ENCODE results near the gene CD160. TPM values are rescaled to one million over a fixed set of nuclear protein-coding genes. Genes with fewer than 3 reads are reported as not detected.
"Not testable (repeated sequence)": the region's sequence is repeated elsewhere in the genome, so short reads cannot be mapped to it uniquely, and the experiment has no call there.

CD160 gene
- polyA plus RNA-seq, 4 donors = 0.34 to 4.3 (median 1.1) TPM

DNA sequence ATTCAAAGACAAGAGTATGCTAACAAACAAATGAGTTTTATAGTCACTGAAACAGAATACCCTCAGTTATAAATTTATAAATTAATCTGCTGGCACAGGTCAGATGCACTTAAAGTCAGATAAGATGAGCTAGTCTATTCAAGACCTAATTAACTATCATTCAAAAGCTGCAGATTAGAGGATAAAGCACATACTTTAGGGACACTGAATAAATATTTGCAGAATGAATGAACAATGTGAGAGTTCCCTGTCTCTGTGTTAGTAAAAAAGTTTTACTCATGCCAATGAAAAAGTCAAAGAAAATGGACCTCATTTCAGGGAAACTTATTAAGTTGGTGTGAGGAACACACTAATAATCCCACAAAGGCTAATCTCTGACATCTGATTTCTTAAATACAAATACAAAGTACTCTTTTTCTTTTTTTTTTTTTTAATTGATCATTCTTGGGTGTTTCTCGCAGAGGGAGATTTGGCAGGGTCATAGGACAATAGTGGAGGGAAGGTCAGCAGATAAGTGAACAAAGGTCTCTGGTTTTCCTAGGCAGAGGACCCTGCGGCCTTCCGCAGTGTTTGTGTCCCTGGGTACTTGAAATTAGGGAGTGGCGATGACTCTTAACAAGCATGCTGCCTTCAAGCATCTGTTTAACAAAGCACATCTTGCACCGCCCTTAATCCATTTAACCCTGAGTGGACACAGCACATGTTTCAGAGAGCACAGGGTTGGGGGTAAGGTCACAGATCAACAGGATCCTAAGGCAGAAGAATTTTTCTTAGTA lies 46.5 kb downstream of the CD160 start:
- not testable (repeated sequence) for FAIRE-seq; H3K27ac ChIP-seq (ENCODE audit: low read depth in 1 of 3, low read length in 2 of 3); H3K36me3 ChIP-seq (ENCODE audit: control insufficient read depth in 3 of 3, insufficient read depth in 2 of 3, low read depth in 1 of 3, low read length in 3 of 3); H3K4me3 ChIP-seq (ENCODE audit: low read depth in 1 of 3, low read length in 3 of 3); H3K27me3 ChIP-seq (ENCODE audit: control insufficient read depth in 3 of 3, insufficient read depth in 3 of 3, low read length in 3 of 3); H3K4me1 ChIP-seq (ENCODE audit: control insufficient read depth in 3 of 3, insufficient read depth in 2 of 3, low read depth in 1 of 3, low read length in 2 of 3)
- DNase-seq = peak in 1 of 2 donors; percentile 6
- H3K9me3 ChIP-seq (ENCODE audit: control insufficient read depth in 2 of 2, insufficient read depth in 1 of 2, low read depth in 1 of 2, low read length in 1 of 2) = peaks cover 0 to 10% of the 10 kb centered on the region in 2 donors
- WGBS, 3 donors = 53 to 87% (median 64%) methylated on average over 3 to 5 of the region's 5 CpGs

- not testable (repeated sequence) for H3K4me3 ChIP-seq (ENCODE audit: low read depth in 1 of 3, low read length in 3 of 3)
- WGBS, 3 donors = 94 to 99% (median 94%) methylated on average over 24 to 29 of the region's 29 CpGs
These were observed 47.6 kb downstream of the CD160 start for GRCh38 chr1:145766926-145767325.

GRCh38 chr1:145768004-145768403 lies 48.7 kb downstream of the CD160 start:
- not testable (repeated sequence) for H3K9me3 ChIP-seq (ENCODE audit: control insufficient read depth in 2 of 2, insufficient read depth in 1 of 2, low read depth in 1 of 2, low read length in 1 of 2); H3K27ac ChIP-seq (ENCODE audit: low read depth in 1 of 3, low read length in 2 of 3); H3K4me3 ChIP-seq (ENCODE audit: low read depth in 1 of 3, low read length in 3 of 3); H3K27me3 ChIP-seq (ENCODE audit: control insufficient read depth in 3 of 3, insufficient read depth in 3 of 3, low read length in 3 of 3); DNase-seq; H3K4me1 ChIP-seq (ENCODE audit: control insufficient read depth in 3 of 3, insufficient read depth in 2 of 3, low read depth in 1 of 3, low read length in 2 of 3); H3K36me3 ChIP-seq (ENCODE audit: control insufficient read depth in 3 of 3, insufficient read depth in 2 of 3, low read depth in 1 of 3, low read length in 3 of 3); FAIRE-seq
- WGBS, 3 donors = 97 to 99% (median 98%) methylated on average over 9 to 10 of the region's 10 CpGs

More at GRCh38 chr1:145766926-145767325, 47.6 kb downstream of the CD160 start:
- H3K9me3 ChIP-seq (ENCODE audit: control insufficient read depth in 2 of 2, insufficient read depth in 1 of 2, low read depth in 1 of 2, low read length in 1 of 2); H3K4me1 ChIP-seq (ENCODE audit: control insufficient read depth in 3 of 3, insufficient read depth in 2 of 3, low read depth in 1 of 3, low read length in 2 of 3); H3K36me3 ChIP-seq (ENCODE audit: control insufficient read depth in 3 of 3, insufficient read depth in 2 of 3, low read depth in 1 of 3, low read length in 3 of 3); H3K27ac ChIP-seq (ENCODE audit: low read depth in 1 of 3, low read length in 2 of 3); DNase-seq; H3K27me3 ChIP-seq (ENCODE audit: control insufficient read depth in 3 of 3, insufficient read depth in 3 of 3, low read length in 3 of 3); FAIRE-seq: not testable (repeated sequence)

GRCh38 chr1:145771056-145771455 lies 51.8 kb downstream of the CD160 start:
- Histone ChIP-seq H3K4me3 (ENCODE audit: low read depth in 1 of 3, low read length in 3 of 3) (no peak overlapping the region), H3K27ac (ENCODE audit: low read depth in 1 of 3, low read length in 2 of 3) (no peak overlapping the region), H3K4me1 (ENCODE audit: control insufficient read depth in 3 of 3, insufficient read depth in 2 of 3, low read depth in 1 of 3, low read length in 2 of 3) (no peaks in the 10 kb centered on the region), H3K36me3 (ENCODE audit: control insufficient read depth in 3 of 3, insufficient read depth in 2 of 3, low read depth in 1 of 3, low read length in 3 of 3) (peaks cover 0 to 8% (median 0%) of the 10 kb centered on the region in 3 donors), H3K9me3 (ENCODE audit: control insufficient read depth in 2 of 2, insufficient read depth in 1 of 2, low read depth in 1 of 2, low read length in 1 of 2) (no peaks in the 10 kb centered on the region), H3K27me3 (ENCODE audit: control insufficient read depth in 3 of 3, insufficient read depth in 3 of 3, low read length in 3 of 3) (no peaks in the 10 kb centered on the region)
- no peak for FAIRE-seq
- 90 to 100% (median 100%) methylated on average over 1 of the region's 1 CpG for WGBS, 3 donors
- DNase-seq = no peak

- Histone ChIP-seq H3K27me3 (ENCODE audit: control insufficient read depth in 3 of 3, insufficient read depth in 3 of 3, low read length in 3 of 3) (no peaks in the 10 kb centered on the region), H3K27ac (ENCODE audit: low read depth in 1 of 3, low read length in 2 of 3) (no peak overlapping the region), H3K4me3 (ENCODE audit: low read depth in 1 of 3, low read length in 3 of 3) (no peak overlapping the region), H3K9me3 (ENCODE audit: control insufficient read depth in 2 of 2, insufficient read depth in 1 of 2, low read depth in 1 of 2, low read length in 1 of 2) (no peaks in the 10 kb centered on the region), H3K4me1 (ENCODE audit: control insufficient read depth in 3 of 3, insufficient read depth in 2 of 3, low read depth in 1 of 3, low read length in 2 of 3) (no peaks in the 10 kb centered on the region), H3K36me3 (ENCODE audit: control insufficient read depth in 3 of 3, insufficient read depth in 2 of 3, low read depth in 1 of 3, low read length in 3 of 3) (peaks cover 0 to 8% (median under 1%) of the 10 kb centered on the region in 3 donors)
- FAIRE-seq (no peak), DNase-seq (peak in 1 of 2 donors; percentile 3)
- whole genome bisulfite sequencing, 3 donors = 88 to 95% (median 90%) methylated on average over 1 of the region's 1 CpG
These were observed 54.1 kb downstream of the CD160 start for GRCh38 chr1:145773423-145773822.

GRCh38 chr1:145777357-145778145 lies 58.3 kb downstream of the CD160 start:
- Histone ChIP-seq H3K4me1 (ENCODE audit: control insufficient read depth in 3 of 3, insufficient read depth in 2 of 3, low read depth in 1 of 3, low read length in 2 of 3) (no peaks in the 10 kb centered on the region), H3K4me3 (ENCODE audit: low read depth in 1 of 3, low read length in 3 of 3) (no peak overlapping the region), H3K9me3 (ENCODE audit: control insufficient read depth in 2 of 2, insufficient read depth in 1 of 2, low read depth in 1 of 2, low read length in 1 of 2) (no peaks in the 10 kb centered on the region), H3K27ac (ENCODE audit: low read depth in 1 of 3, low read length in 2 of 3) (no peak overlapping the region), H3K36me3 (ENCODE audit: control insufficient read depth in 3 of 3, insufficient read depth in 2 of 3, low read depth in 1 of 3, low read length in 3 of 3) (peaks cover 0 to 22% (median 3%) of the 10 kb centered on the region in 3 donors), H3K27me3 (ENCODE audit: control insufficient read depth in 3 of 3, insufficient read depth in 3 of 3, low read length in 3 of 3) (no peaks in the 10 kb centered on the region)
- no peak for DNase-seq
- WGBS, 3 donors = 92 to 98% (median 93%) methylated on average over 1 of the region's 1 CpG
- no peak for FAIRE-seq

DNA sequence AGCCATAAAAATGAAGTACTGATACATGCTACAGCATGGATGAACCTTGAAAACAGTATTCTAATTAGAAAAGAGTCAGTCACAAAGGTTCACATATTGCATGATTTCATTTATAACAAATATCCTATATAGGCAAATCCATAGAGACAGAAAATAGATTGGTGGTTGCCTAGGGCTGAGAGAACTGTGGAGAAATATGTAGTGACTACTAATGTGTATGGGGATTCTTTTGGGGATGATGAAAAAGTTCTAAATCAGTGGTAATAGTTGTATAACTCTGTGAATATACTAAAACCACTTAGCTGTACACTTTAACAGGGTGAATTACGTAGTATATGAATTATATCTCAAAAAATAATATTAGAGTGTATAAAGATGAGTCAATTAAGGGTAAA lies 58.8 kb downstream of the CD160 start:
- Histone ChIP-seq H3K36me3 (ENCODE audit: control insufficient read depth in 3 of 3, insufficient read depth in 2 of 3, low read depth in 1 of 3, low read length in 3 of 3) (peaks cover 0 to 25% (median 3%) of the 10 kb centered on the region in 3 donors), H3K4me1 (ENCODE audit: control insufficient read depth in 3 of 3, insufficient read depth in 2 of 3, low read depth in 1 of 3, low read length in 2 of 3) (no peaks in the 10 kb centered on the region), H3K27ac (ENCODE audit: low read depth in 1 of 3, low read length in 2 of 3) (no peak overlapping the region), H3K27me3 (ENCODE audit: control insufficient read depth in 3 of 3, insufficient read depth in 3 of 3, low read length in 3 of 3) (no peaks in the 10 kb centered on the region), H3K4me3 (ENCODE audit: low read depth in 1 of 3, low read length in 3 of 3) (no peak overlapping the region), H3K9me3 (ENCODE audit: control insufficient read depth in 2 of 2, insufficient read depth in 1 of 2, low read depth in 1 of 2, low read length in 1 of 2) (no peaks in the 10 kb centered on the region)
- 94 to 97% (median 96%) methylated on average over 1 of the region's 1 CpG for WGBS, 3 donors
- FAIRE-seq (no peak), DNase-seq (no peak)

- peaks cover 0 to 6% (median 4%) of the 10 kb centered on the region in 3 donors for H3K4me1 ChIP-seq (ENCODE audit: control insufficient read depth in 3 of 3, insufficient read depth in 2 of 3, low read depth in 1 of 3, low read length in 2 of 3)
- no peak for DNase-seq
- no peak overlapping the region for H3K4me3 ChIP-seq (ENCODE audit: low read depth in 1 of 3, low read length in 3 of 3)
- 89 to 92% (median 91%) methylated on average over 10 of the region's 10 CpGs for WGBS, 3 donors
- H3K36me3 ChIP-seq (ENCODE audit: control insufficient read depth in 3 of 3, insufficient read depth in 2 of 3, low read depth in 1 of 3, low read length in 3 of 3) = peaks cover 0 to 17% (median 3%) of the 10 kb centered on the region in 3 donors
- H3K27ac ChIP-seq (ENCODE audit: low read depth in 1 of 3, low read length in 2 of 3) = peak overlapping the region in 1 of 3 donors; percentile 34
- H3K27me3 ChIP-seq (ENCODE audit: control insufficient read depth in 3 of 3, insufficient read depth in 3 of 3, low read length in 3 of 3) = no peaks in the 10 kb centered on the region
- no peaks in the 10 kb centered on the region for H3K9me3 ChIP-seq (ENCODE audit: control insufficient read depth in 2 of 2, insufficient read depth in 1 of 2, low read depth in 1 of 2, low read length in 1 of 2)
- no peak for FAIRE-seq
These were observed 63.2 kb downstream of the CD160 start for GRCh38 chr1:145782272-145783099.

Measured in small intestine (tissue), 7 donors.